Subcutaneous abdominal adipose tissue (tissue), 5 donors: ENCODE measurements around the gene GPS2.
A peak's percentile ranks its signal among the peaks of the same experiment; 100 is the strongest.

Experiments used
- H3K27ac ChIP-seq: one replicate; pipeline ENCODE4 v1.7.0; 2013; ENCODE audit warnings: low read depth, mild to moderate bottlenecking, inconsistent platforms, low read length, moderate library complexity
- H3K27me3 ChIP-seq, 5 donors: one replicate each; pipeline ENCODE4 v1.7.0; 2013; ENCODE audit warnings: low read length in 5 of 5, inconsistent platforms in 1 of 5; ENCODE audit not compliant: control insufficient read depth in 5 of 5, insufficient read depth in 4 of 5
- H3K36me3 ChIP-seq, 5 donors: one replicate each; pipeline ENCODE4 v1.7.0; 2013; ENCODE audit warnings: low read length in 5 of 5; ENCODE audit not compliant: control insufficient read depth in 5 of 5, insufficient read depth in 5 of 5
- H3K4me1 ChIP-seq, 5 donors: one replicate each; pipeline ENCODE4 v1.7.0; 2013; ENCODE audit warnings: low read length in 5 of 5, mild to moderate bottlenecking in 3 of 5, moderate library complexity in 1 of 5; ENCODE audit not compliant: control insufficient read depth in 5 of 5, insufficient read depth in 5 of 5
- H3K4me3 ChIP-seq, 5 donors: one replicate each; pipeline ENCODE4 v1.7.0; 2013; ENCODE audit warnings: low read length in 5 of 5, low read depth in 1 of 5
- H3K9ac ChIP-seq, 5 donors: one replicate each; pipeline ENCODE4 v1.7.0; 2013; ENCODE audit warnings: low read length in 5 of 5, mild to moderate bottlenecking in 4 of 5, moderate library complexity in 3 of 5
- H3K9me3 ChIP-seq, 5 donors: one replicate each; pipeline ENCODE4 v1.7.0; 2013; ENCODE audit warnings: low read length in 5 of 5; ENCODE audit not compliant: control insufficient read depth in 5 of 5
- donor health status: healthy.
- donor health status: healthy.
- donor health status: healthy.
- donor health status: healthy.
- donor health status: healthy.

The GPS2 gene

GRCh38 chr17:7284911-7285310 lies 30.2 kb downstream of the GPS2 start:
- H3K9me3 ChIP-seq = no peaks in the 10 kb centered on the region
- H3K4me3 ChIP-seq = no peak overlapping the region
- H3K27me3 ChIP-seq = peaks cover 0 to 15% (median under 1%) of the 10 kb centered on the region in 5 donors
- H3K27ac ChIP-seq = no peak overlapping the region
- H3K4me1 ChIP-seq = peaks cover 7 to 65% (median 32%) of the 10 kb centered on the region in 5 donors
- H3K36me3 ChIP-seq = peaks cover 0 to 39% (median 31%) of the 10 kb centered on the region in 5 donors
- H3K9ac ChIP-seq = peak overlapping the region in 1 of 5 donors; percentile 47

- H3K27me3 ChIP-seq = peaks cover 0 to 15% (median 0%) of the 10 kb centered on the region in 5 donors
- H3K4me1 ChIP-seq = peaks cover 7 to 61% (median 30%) of the 10 kb centered on the region in 5 donors
- no peaks in the 10 kb centered on the region for H3K9me3 ChIP-seq
- H3K4me3 ChIP-seq = peak overlapping the region in 3 of 5 donors; percentile 65 to 69 (median 68)
- H3K9ac ChIP-seq = peak overlapping the region in 1 of 5 donors; percentile 53
- H3K36me3 ChIP-seq = peaks cover 0 to 39% (median 31%) of the 10 kb centered on the region in 5 donors
- H3K27ac ChIP-seq = peak overlapping the region; percentile 90
Observed at GRCh38 chr17:7283471-7284216, 31.5 kb downstream of the GPS2 start.

DNA sequence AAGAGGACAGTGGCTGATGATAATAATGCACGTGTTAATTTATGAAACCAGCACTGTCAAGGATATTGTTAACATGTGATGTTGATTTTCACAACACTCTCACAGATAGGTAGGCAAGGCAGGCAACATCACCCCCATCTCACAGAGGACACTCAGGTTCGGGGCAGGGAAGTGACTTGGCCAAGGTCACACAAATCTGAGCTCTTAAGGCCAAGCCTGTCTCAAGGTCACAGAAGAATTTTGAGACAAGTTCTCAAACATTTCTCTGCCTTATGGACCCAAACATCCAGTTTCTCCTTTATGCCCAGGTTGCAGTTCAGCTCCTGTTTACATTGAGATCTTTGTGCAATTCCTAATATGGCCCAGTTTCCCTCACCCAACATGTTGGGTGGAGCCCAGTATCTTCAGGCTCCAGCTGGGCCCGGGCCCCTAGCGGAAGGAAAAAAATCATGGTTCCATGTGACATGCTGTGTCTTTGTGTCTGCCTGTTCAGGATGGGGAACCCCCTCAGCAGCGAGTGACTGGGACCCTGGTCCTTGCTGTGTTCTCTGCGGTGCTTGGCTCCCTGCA lies 32.3 kb downstream of the GPS2 start:
- peaks cover 0 to 38% (median 31%) of the 10 kb centered on the region in 5 donors for H3K36me3 ChIP-seq
- H3K27ac ChIP-seq = peak overlapping the region; percentile 90
- peak overlapping the region in 3 of 5 donors; percentile 23 to 77 (median 70) for H3K9ac ChIP-seq
- H3K27me3 ChIP-seq = peaks cover 0 to 15% (median 0%) of the 10 kb centered on the region in 5 donors
- H3K9me3 ChIP-seq = no peaks in the 10 kb centered on the region
- H3K4me3 ChIP-seq = peak overlapping the region; percentile 54 to 69 (median 68)
- H3K4me1 ChIP-seq = peaks cover 7 to 61% (median 30%) of the 10 kb centered on the region in 5 donors

DNA sequence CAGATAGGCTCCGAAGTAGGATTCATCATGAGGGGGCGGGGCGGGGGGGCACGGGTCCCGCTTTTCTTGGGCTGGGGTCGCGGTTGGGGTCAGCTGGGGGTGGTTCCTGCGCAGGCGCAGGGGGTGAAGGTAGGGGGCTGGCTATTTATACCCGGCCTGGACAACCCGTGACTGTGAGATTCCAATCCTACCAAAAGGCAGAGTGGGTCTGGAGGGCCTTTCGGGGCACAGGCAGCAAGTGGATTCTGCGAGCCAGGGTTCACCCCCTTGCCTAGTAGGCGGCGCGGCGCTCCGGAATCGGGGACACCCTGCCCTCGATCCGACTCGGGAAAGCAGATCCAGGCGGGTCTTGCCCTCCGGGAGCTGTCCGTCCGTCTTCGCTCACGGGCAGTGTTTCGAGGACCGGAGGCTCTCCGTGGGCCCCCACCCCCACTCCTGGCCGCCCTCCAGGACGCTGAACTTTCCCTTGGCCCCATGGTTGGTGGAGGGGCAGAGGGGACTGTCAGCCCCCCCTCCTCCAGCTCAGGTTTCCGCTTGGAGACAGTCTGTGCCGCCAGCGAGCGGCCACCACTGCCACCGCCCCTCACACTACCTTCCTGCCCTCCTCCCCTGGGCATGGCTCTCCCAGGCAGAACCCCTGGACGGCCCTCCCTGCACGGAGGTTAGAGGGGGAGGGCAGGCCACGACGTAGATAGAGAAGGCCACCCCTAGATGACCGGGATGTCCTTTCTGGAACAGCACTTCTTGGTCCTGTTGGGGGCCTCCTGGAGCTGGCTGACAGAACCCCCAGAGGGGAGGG lies 33.0 kb downstream of the GPS2 start:
- Histone ChIP-seq H3K4me1 (peaks cover 7 to 61% (median 30%) of the 10 kb centered on the region in 5 donors), H3K36me3 (peaks cover 0 to 33% (median 28%) of the 10 kb centered on the region in 5 donors), H3K4me3 (peak overlapping the region; percentile 54 to 69 (median 68)), H3K27me3 (peaks cover 0 to 15% (median 0%) of the 10 kb centered on the region in 5 donors), H3K27ac (peak overlapping the region; percentile 90), H3K9me3 (no peaks in the 10 kb centered on the region), H3K9ac (peak overlapping the region in 4 of 5 donors; percentile 23 to 77 (median 61))

DNA sequence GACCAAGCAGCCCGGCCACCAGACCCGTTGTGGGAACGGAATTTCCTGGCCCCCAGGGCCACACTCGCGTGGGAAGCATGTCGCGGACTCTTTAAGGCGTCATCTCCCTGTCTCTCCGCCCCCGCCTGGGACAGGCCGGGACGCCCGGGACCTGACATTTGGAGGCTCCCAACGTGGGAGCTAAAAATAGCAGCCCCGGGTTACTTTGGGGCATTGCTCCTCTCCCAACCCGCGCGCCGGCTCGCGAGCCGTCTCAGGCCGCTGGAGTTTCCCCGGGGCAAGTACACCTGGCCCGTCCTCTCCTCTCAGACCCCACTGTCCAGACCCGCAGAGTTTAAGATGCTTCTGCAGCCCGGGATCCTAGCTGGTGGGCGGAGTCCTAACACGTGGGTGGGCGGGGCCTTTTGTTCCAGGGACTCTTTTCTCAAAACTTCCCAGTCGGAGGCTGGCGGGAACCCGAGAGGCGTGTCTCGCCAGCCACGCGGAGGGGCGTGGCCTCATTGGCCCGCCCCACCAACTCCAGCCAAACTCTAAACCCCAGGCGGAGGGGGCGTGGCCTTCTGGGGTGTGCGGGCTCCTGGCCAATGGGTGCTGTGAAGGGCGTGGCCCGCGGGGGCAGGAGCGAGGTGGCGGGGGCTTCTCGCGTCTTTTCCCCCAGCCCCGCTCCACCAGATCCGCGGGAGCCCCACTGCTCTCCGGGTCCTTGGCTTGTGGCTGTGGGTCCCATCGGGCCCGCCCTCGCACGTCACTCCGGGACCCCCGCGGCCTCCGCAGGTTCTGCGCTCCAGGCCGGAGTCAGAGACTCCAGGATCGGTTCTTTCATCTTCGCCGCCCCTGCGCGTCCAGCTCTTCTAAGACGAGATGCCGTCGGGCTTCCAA lies 33.8 kb downstream of the GPS2 start, which contains the start of gene SLC2A4:
TSS of gene SLC2A4 (plus strand) at position 645 of the 879 bp plus-strand sequence. CDS start at position 862, 217 bp downstream.
- Histone ChIP-seq H3K4me3 (peak within 1 kb of the TSS; percentile 54 to 69 (median 68)), H3K27ac (peak within 1 kb of the TSS; percentile 90), H3K9ac (peak within 1 kb of the TSS; percentile 28 to 77 (median 55)), H3K27me3 (peaks cover 0 to 15% (median 0%) of the 10 kb centered on the region in 5 donors), H3K4me1 (peaks cover 7 to 61% (median 30%) of the 10 kb centered on the region in 5 donors), H3K36me3 (peaks cover 0 to 28% (median 24%) of the 10 kb centered on the region in 5 donors), H3K9me3 (no peaks in the 10 kb centered on the region)

DNA sequence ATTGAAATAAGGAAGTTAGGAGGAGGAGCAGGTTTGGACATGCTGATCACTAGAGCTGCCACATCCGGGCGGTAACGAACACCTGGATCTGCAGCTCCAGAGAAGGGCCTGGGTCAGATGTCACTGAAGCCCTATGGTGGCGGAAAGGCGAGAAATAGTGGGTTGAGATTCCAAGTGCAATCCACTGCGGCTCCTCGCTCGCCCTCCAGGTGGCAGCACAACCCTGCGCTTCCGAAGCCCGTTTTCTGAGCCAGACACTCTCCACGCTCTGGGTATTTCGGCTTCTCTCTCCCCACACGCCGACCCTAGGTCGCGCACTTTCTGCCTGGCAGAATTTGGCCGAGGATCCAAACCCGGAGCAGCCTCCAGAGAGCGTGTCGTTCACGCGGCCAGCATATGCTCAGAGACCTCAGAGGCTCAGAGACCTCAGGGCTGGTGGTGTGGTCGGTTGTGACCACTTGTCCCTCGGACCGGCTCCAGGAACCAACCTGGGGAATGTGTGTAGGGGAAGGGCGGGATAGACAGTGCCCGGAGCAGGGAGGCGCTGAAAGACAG lies 34.6 kb downstream of the GPS2 start:
- Histone ChIP-seq H3K4me3 (peak overlapping the region in 4 of 5 donors; percentile 54 to 69 (median 61)), H3K27ac (peak overlapping the region; percentile 90), H3K27me3 (peaks cover 0 to 15% (median 0%) of the 10 kb centered on the region in 5 donors), H3K4me1 (peaks cover 7 to 55% (median 30%) of the 10 kb centered on the region in 5 donors), H3K9me3 (no peaks in the 10 kb centered on the region), H3K9ac (peak overlapping the region in 4 of 5 donors; percentile 28 to 70 (median 62)), H3K36me3 (peaks cover 0 to 20% (median 17%) of the 10 kb centered on the region in 5 donors)

GRCh38 chr17:7279448-7279847 lies 35.7 kb downstream of the GPS2 start:
- H3K36me3 ChIP-seq = peaks cover 0 to 9% (median 6%) of the 10 kb centered on the region in 5 donors
- H3K9me3 ChIP-seq = no peaks in the 10 kb centered on the region
- no peak overlapping the region for H3K9ac ChIP-seq
- no peak overlapping the region for H3K27ac ChIP-seq
- no peak overlapping the region for H3K4me3 ChIP-seq
- H3K4me1 ChIP-seq = peaks cover 7 to 47% (median 30%) of the 10 kb centered on the region in 5 donors
- peaks cover 0 to 15% (median 0%) of the 10 kb centered on the region in 5 donors for H3K27me3 ChIP-seq

DNA sequence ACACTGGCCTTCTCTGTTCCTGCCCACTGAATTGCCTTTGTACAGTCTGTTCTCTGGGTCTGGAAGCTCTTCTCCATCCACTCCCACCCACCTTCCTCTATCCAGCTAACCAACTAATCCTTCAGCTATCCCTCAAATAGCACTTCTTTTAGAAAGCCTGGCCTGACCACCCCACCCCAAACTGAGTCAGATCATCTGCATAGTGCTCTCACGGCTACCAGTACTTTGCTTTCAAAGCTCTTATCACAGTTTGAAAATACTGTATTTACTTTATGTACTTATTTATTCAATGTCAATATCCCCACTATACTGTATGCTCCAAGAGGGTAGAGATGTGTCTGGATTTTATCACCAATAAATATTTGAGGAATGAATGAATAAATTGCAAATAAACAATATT lies 48.4 kb downstream of the GPS2 start:
- no peak overlapping the region for H3K9ac ChIP-seq
- H3K4me1 ChIP-seq = peaks cover 0 to 29% (median 21%) of the 10 kb centered on the region in 5 donors
- H3K27me3 ChIP-seq = peaks cover 0 to 19% (median 14%) of the 10 kb centered on the region in 5 donors
- H3K9me3 ChIP-seq = no peaks in the 10 kb centered on the region
- no peaks in the 10 kb centered on the region for H3K36me3 ChIP-seq
- no peak overlapping the region for H3K4me3 ChIP-seq
- H3K27ac ChIP-seq = no peak overlapping the region

DNA sequence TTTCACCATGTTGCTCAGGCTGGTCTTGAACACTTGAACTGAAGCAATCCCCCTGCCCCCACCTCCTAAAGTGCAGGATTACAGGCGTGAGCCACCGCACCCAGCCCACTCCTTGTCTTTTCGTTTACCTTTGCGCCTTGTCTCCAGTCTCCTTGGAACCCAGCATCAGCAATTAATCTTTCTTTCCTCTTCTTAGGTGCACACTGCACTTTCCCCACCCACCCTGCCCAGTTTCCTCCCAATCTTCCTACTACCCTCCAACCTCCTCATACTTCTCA lies 51.4 kb downstream of the GPS2 start:
- H3K27ac ChIP-seq = no peak overlapping the region
- peaks cover 0 to 22% (median 14%) of the 10 kb centered on the region in 5 donors for H3K27me3 ChIP-seq
- H3K4me3 ChIP-seq = peak overlapping the region in 1 of 5 donors; percentile 68
- peaks cover 0 to 46% (median 38%) of the 10 kb centered on the region in 5 donors for H3K4me1 ChIP-seq
- no peak overlapping the region for H3K9ac ChIP-seq
- peaks cover 0 to 10% (median 7%) of the 10 kb centered on the region in 5 donors for H3K36me3 ChIP-seq
- H3K9me3 ChIP-seq = no peaks in the 10 kb centered on the region
